H54 (cell line): ENCODE measurements around the gene CCN6.

Experiments
- DNase-seq: peaks from one replicate; pipeline ENCODE4 v3.0.0; 2011; ENCODE audit warnings: low spot score, mixed read lengths; ENCODE audit not compliant: insufficient read length
- FAIRE-seq: peaks from 3 replicates; lab custom pipeline; 2011; peaks lifted over from hg19 to GRCh38; lab: Jason Lieb, UNC
- POLR2A ChIP-seq: IDR thresholded peaks from 2 replicates; pipeline ENCODE4 v1.6.1; 2011; ENCODE audit warnings: low read depth, mild to moderate bottlenecking, low read length

CCN6 gene

DNA sequence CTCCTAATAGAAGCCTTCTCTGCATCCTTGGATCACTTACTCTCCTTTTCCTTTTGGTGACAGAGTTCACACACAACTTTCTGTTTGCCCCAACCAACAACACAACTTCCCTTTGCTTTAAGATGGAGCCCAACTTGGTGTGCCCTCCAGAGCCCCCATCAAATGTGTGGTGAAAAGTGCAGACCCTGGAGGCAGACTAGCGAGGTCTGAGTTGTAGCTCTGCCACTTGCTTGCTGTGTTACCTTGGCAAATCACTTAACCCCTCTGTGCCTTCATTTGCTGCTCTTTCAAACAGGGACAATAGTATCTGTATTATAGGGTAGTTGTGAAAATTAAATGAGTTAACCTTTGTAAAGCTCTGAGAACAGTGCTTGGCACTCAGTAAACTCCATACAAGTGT is 34.3 kb upstream of the CCN6 start:
- no peak for FAIRE-seq
- TF ChIP-seq POLR2A: no peak

DNA sequence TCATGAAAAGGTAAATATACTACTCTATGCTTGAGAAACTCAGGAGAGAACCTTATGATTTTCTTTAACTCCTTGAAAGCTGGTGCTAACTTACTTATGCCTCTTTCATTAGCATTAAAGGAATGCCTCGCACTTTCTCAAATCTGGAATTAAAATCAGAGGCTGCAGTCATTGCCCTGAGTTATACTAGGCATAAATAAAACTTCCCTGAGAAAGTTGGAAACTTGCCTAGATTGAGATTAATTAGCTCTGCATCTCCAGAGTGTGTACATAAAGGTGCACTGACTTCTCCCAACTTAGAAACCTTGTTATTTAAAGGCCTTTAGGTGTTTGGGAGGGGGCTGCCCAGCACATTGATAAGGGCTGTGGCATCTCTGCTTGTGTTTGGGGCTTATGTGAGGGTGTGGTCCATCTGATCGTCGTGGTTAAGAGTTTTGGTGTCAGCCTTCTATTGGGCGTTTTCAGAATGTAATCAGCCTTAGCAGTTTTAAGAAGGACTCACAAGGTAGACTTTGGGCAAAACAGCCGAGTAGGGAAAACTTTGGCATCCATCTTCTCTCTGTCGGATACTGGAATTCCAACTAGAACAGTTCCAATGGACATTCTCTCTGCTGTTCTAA is 32.1 kb upstream of the CCN6 start:
- FAIRE-seq: no peak
- no peak for TF ChIP-seq POLR2A
- no peak for DNase-seq

More for the DNA sequence above, 34.3 kb upstream of the CCN6 start:
- DNase-seq: no peak

DNA sequence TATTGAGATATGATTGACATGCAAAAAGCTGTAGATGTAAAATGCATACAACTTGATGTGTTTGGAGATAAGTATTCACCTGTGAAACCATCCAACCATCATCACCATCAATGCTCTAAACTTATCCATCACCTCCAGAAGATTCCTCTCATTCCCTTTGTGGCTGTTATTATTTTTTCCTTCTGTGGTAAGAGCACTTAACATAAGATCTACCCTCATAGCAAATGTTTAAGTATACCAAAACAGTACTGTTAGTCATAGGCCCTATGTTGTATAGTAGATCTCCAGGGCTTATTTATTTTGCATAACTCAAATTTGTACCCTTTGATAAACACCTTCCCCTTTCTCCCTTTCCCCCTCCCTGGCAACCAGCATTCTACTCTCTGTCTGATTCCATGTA is 31.2 kb upstream of the CCN6 start:
- FAIRE-seq (no peak), DNase-seq (no peak)
- TF ChIP-seq POLR2A: no peak

DNA sequence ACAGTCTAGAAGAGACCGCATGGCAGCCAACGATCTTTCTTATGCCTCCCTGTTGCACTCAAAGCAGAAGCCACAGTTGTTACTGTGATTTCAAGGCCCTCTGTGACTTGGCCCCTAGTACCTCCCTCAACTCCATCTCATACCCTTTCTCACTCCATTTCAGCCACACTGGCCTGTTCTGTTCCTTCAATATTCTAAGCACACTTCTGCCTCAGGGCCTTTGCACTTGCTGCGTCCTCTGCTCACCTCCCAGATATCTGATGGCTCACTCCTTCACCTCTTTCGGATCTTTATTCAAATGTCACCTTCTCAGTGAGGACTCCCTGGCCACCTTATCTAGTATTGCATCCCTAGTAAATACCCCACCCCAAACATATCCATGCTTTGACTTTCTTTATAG is 29.4 kb upstream of the CCN6 start:
- DNase-seq (no peak), FAIRE-seq (no peak)
- TF ChIP-seq POLR2A: no peak

DNA sequence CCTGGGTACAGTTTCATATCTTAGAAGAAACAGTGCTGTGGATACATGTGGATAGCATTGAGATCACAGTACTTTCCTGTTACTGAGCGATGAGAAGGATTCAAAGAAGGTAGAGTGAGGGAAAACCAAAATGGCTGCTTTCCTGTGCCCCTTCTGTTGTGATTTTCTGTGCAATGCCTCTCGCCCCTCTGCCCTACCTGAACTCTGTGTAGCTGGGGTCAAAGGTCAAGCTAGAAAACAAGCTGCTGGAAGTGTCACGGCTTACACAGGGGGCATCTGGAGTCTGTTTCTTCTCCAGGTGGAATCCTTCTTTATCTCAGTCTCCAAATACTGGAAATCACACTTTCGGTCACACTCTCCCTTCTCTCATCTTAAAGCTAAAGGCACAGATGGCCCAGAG is 27.0 kb upstream of the CCN6 start:
- no peak for TF ChIP-seq POLR2A
- no peak for DNase-seq
- FAIRE-seq: no peak

DNA sequence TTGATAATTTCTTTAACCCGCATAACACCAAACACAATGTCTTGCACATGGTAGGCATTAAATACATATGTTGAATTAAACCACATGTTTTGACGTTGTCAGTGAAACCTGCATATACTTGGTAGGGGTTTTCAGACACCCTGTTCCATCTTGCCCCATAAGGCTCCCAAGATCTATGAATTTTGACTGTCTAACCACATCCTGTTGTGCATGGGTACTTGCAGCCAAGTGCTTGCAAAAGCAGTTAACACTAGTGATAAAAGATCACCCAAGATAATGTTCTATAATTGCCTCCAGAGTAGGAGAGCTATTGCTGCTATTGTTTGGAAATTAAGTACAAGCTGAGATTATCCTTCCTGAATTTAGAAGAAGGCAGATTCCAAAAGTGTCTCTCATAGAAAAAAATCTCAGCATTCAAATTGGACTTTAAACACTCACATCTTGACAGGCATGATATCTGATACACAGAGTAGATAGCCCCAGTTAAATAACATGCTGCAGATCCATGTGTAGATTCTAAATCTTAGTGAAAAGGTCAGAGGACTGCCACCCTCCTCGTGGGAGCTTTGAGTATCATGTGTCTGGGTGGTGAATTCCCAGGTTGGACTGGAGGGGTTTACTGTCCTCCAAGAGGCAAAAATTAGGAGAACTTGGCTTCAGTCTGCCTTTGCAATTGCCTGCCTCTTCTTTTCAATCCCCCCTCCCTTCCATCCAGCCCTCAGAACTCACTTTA is 25.8 kb upstream of the CCN6 start:
- FAIRE-seq (no peak), DNase-seq (no peak)
- TF ChIP-seq POLR2A: no peak

DNA sequence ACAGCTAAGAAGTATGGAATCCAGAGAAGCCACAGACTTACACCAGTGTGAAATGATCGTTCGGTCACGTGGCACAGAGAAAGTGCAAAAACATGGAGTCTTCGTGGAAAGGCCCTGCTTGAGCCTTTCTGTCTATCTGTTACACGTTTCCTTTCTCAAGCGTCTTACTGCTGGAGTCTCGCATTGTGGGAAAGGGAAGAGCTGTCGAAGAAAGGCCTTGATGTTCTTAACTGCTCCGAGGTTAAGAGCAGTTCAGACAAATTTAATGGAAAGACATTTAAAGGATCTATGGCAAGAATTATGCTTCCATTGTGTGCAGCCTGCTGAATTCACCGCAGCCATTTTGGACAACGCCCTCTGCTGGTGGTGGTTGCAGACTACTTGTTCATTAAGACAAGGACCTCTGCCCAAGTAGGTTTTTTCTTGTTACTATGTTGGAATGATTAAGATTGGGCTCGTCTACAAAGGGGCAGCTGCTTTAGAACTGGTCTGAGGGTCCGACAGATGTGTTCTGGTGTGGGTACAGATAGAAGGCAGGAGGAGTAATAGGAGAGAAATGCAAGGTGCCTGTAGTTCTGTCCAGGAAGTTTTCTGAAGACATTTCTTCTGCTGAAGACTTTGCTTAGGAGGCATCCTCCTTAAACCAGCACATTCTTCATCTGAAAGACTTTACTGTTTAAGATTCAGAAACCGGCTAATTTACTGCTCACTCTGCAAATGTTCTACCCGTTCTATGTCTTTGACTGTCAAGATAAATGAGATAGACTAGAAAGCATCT is 24.7 kb upstream of the CCN6 start:
- FAIRE-seq (no peak), DNase-seq (no peak)
- TF ChIP-seq POLR2A: no peak

DNA sequence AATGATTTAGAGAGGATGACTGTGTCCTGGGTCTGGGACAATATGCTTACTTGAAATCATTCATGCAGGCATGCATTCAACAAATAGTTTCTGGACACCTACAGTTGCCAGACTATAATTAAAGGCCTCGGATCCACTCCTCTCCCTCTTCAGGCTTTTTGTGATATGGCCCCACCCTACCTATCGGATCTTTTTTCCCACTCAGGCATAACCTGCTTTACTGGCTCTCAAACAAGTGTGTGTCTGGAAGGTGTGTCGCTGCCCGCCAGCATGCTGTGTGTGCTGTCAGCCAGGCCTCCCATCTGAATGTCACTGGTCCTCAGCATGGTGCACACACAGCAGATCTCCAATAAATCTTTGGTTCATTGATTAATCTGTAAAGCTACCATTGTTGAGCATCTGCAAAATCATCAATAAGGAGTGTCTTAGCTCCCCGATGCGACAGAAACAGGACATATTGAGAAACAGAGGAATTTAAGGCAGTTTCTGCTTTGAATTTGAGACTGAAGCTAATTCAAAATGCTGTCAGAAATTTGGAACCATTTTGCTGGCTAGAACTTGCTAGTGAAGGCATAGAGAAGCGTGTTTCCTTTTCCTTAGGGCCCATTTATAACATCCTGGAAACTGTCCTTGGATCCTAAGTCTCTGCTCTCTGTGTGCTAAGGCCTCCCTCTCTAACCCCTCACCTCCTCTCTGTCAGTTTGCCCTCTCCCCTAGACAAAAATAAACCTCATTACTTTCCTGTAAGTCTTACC is 23.5 kb upstream of the CCN6 start:
- no peak for FAIRE-seq
- no peak for DNase-seq
- TF ChIP-seq POLR2A: no peak

DNA sequence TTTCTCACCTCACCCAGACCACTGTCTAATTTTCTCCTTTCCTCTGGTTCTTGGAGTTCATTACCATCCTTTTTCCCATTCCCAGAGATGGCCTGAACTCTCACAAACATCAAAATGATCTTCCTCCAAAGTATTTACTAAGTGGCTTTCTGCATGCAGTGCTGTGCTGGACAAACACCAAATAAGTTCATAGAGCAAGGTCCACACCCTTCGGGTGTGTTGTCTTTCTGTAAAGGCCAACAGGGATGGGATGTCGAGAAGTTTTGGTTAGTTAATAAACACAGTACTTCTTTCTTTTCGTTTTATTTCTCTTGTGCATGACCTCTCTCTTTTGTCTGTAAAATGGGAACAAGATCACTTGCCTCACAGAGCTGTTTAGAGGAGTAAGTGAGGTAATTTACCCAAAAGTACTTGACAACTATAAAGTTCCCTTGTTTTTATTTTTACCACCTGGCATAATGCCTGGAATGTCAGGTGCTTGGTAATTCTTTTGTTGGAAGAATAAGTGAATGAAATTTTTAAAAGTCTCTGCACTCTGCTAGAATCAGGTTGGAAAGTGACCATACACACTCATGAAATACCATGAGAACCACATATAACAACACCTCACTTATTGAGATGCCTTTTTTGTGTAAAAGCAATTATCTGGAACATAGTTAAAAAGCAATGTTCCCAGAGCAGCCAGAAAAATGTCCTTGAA is 22.8 kb upstream of the CCN6 start:
- no peak for FAIRE-seq
- no peak for DNase-seq
- TF ChIP-seq POLR2A: no peak

DNA sequence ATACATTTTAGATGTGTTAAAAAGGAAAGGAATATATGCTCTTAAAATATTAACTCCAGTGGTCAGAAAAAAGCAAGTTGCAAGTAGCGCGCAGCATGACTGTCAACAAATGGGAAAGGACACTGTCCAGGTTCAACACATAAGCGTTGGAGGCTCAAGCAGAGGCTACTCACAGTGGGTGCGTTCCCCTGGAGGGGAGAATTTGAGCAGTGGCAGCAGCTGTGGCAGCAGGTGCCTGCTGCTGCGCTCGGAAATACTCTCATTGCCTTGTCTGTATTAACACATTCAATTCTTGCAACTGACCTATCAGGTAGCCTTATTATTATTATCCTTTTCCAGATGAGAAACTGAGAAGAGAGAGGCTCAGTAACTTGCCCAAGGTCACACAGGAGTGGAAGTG is 21.9 kb upstream of the CCN6 start:
- no peak for DNase-seq
- no peak for FAIRE-seq
- TF ChIP-seq POLR2A: no peak

DNA sequence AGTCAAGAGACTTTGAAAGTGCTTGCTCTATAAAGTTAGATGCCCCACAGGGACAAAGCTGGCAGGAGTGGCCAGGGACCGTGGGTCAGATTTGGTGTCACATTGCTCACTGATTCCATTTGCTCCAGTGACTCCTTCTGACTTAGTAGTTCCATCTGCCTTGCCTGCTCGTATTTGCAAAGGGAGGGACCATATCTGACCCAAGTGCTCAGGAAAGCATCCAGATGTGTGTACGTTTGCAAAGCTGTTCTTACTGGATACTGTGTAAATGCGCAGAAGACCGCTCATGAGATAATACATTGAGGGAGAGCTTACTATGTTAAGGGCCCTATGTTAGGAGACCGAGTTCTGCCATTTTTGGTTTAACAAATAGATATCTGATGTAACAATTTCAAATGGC is 21.2 kb upstream of the CCN6 start:
- no peak for TF ChIP-seq POLR2A
- DNase-seq: no peak
- no peak for FAIRE-seq

DNA sequence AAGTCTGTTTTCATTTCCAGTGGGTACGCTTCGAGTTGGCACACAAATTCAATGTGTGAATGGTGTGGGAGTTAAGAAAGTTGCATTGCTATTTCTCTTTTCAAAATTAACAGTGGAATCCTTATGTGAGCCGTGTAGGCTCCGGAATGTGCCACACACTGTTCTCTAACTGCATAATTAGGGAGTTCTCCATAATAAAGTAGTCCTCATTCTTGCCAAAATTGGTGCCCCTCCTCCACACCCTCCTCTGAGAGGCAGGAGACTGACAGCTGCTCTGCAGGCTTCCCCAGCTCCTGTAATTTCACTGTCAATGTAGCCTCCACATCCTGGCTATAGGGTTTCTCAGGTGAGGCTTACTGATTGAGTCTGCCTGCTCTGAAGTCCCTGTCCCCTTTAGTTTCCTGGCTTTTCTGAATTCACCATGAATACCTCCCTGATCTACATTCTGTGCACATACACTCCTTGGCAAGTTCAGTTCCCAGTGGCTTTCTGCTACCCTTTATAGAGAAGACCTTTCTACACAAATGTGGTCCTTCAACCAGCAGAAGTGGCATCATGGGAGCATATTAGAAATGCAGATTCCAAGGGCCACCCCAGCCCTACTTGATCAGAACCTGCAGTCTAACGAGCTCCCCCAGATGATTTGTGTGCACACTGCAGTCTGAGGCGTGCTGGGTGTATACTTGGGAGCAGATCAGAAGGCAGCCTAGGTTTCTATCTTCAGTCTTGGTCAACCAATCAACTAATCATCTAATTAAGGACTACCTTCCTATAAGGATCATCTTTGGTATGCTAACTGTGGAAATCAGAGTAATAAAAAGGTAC is 19.9 kb upstream of the CCN6 start:
- TF ChIP-seq POLR2A: no peak
- no peak for FAIRE-seq
- DNase-seq: no peak
